Breast epithelium (tissue), 4 donors: ENCODE data around the gene C22orf31. TPM values are rescaled to one million over a fixed set of nuclear protein-coding genes. Genes with fewer than 3 reads are reported as not detected.

Experiments
- DNase-seq, 2 donors: peaks; one replicate each; pipeline ENCODE4 v3.0.0-alpha.2; 2019; ENCODE audit warnings: low spot score in 2 of 2
- H3K27ac ChIP-seq, 2 donors: fragments of 200-600 bp; sonication (generic) in 1 of 2; one replicate each; pipeline ENCODE4 v1.5.1; 2016 to 2019; ENCODE audit warnings: mild to moderate bottlenecking in 1 of 2
- H3K27me3 ChIP-seq, 2 donors: fragments of 200-600 bp; sonication (generic) in 1 of 2; one replicate each; pipeline versions ENCODE4 v1.5.1 to v1.6.0; 2017 to 2019; ENCODE audit warnings: control low read depth in 1 of 2, mild to moderate bottlenecking in 1 of 2
- H3K36me3 ChIP-seq: fragments of 200-600 bp; one replicate; pipeline ENCODE4 v1.5.1; 2019
- H3K4me1 ChIP-seq, 2 donors: fragments of 200-600 bp; sonication (generic); one replicate each; pipeline ENCODE4 v1.5.1; 2016 to 2019; ENCODE audit warnings: control low read depth in 1 of 2
- H3K4me3 ChIP-seq, 3 donors: fragments of 200-600 bp; sonication (generic); 1 replicate in 2 of 3; 2 replicates in 1 of 3; pipeline ENCODE4 v1.5.1; 2016 to 2019; ENCODE audit warnings: mild to moderate bottlenecking in 3 of 3, moderate library complexity in 2 of 3
- H3K9me3 ChIP-seq, 2 donors: fragments of 200-600 bp; sonication (generic) in 1 of 2; one replicate each; pipeline ENCODE4 v1.5.1; 2016 to 2019; ENCODE audit warnings: control low read depth in 1 of 2
- CTCF ChIP-seq, 3 donors: fragments of 450-650 bp; IDR thresholded peaks; one replicate each; pipeline ENCODE4 v1.5.1; 2016 to 2017; ENCODE audit warnings: antibody characterized with exemption in 3 of 3, mild to moderate bottlenecking in 3 of 3, moderate library complexity in 3 of 3
- POLR2A ChIP-seq: fragments of 450-650 bp; IDR thresholded peaks from one replicate; pipeline ENCODE4 v1.6.1; 2016; ENCODE audit warnings: antibody characterized with exemption, mild to moderate bottlenecking, moderate library complexity
- POLR2AphosphoS5 ChIP-seq, 3 donors: sonication (generic); formaldehyde crosslinking; IDR thresholded peaks; one replicate each; pipeline ENCODE4 v1.6.1; 2017; ENCODE audit warnings: antibody characterized with exemption in 3 of 3
- intact Hi-C: fragments of 100-400 bp; cut with DNase I; formaldehyde crosslinking; loops from one replicate; pipeline ENCODE4 v1.15.1; 2023; ENCODE audit warnings: low total_unique reads
- total RNA-seq, 3 donors: library from RNA; depleted of rRNA; stranded (reverse); fragments of >200 nt; gene quantifications; one replicate each; pipeline ENCODE4 v1.1.0, GENCODE V29; 2016

Gene C22orf31
- total RNA-seq, 3 donors from 2014 or later, result 0.73 TPM; not detected in 2

GRCh38 chr22:29056472-29056871, 5.2 kb downstream of the C22orf31 start:
- no peaks in the 10 kb centered on the region for H3K9me3 ChIP-seq
- H3K4me1 ChIP-seq, result no peaks in the 10 kb centered on the region
- H3K36me3 ChIP-seq, result no peaks in the 10 kb centered on the region
- no peak for TF ChIP-seq POLR2AphosphoS5 (IDR thresholded peaks at IDR 0.05)
- TF ChIP-seq POLR2A, result no peak
- TF ChIP-seq CTCF (IDR thresholded peaks at IDR 0.05), result no peak
- no peak for DNase-seq
- intact Hi-C loops, result loop anchor here (5.0 kb wide), 1 partner anchor 491 kb away; no protein-coding TSS in a partner anchor
- no peaks in the 10 kb centered on the region for H3K27me3 ChIP-seq
- no peak overlapping the region for H3K27ac ChIP-seq
- H3K4me3 ChIP-seq, result no peak overlapping the region

GRCh38 chr22:29055192-29055830, 6.3 kb downstream of the C22orf31 start:
- H3K9me3 ChIP-seq, result no peaks in the 10 kb centered on the region
- H3K27me3 ChIP-seq, result no peaks in the 10 kb centered on the region
- no peaks in the 10 kb centered on the region for H3K36me3 ChIP-seq
- H3K27ac ChIP-seq, result no peak overlapping the region
- no peak for DNase-seq
- no peaks in the 10 kb centered on the region for H3K4me1 ChIP-seq
- intact Hi-C loops, result loop anchor here (5.0 kb wide), 1 partner anchor 492 kb away; no protein-coding TSS in a partner anchor
- H3K4me3 ChIP-seq, result no peak overlapping the region
- no peak for TF ChIP-seq POLR2A
- no peak for TF ChIP-seq CTCF (IDR thresholded peaks at IDR 0.05)
- no peak for TF ChIP-seq POLR2AphosphoS5 (IDR thresholded peaks at IDR 0.05)

- Histone ChIP-seq H3K36me3 (peaks cover 7% of the 10 kb centered on the region), H3K4me1 (no peaks in the 10 kb centered on the region), H3K27ac (no peak overlapping the region), H3K9me3 (no peaks in the 10 kb centered on the region), H3K27me3 (no peaks in the 10 kb centered on the region), H3K4me3 (no peak overlapping the region)
- TF ChIP-seq POLR2A (no peak), POLR2AphosphoS5 (IDR thresholded peaks at IDR 0.05) (no peak), CTCF (IDR thresholded peaks at IDR 0.05) (no peak)
- intact Hi-C loops, result no loop called here
- DNase-seq, result no peak
Observed at GRCh38 chr22:29054251-29054767, 7.3 kb downstream of the C22orf31 start.

GRCh38 chr22:29053048-29053702, 8.5 kb downstream of the C22orf31 start:
- H3K27me3 ChIP-seq, result no peaks in the 10 kb centered on the region
- no peaks in the 10 kb centered on the region for H3K4me1 ChIP-seq
- H3K9me3 ChIP-seq, result no peaks in the 10 kb centered on the region
- intact Hi-C loops, result no loop called here
- H3K27ac ChIP-seq, result no peak overlapping the region
- no peak overlapping the region for H3K4me3 ChIP-seq
- no peak for DNase-seq
- H3K36me3 ChIP-seq, result peaks cover 9% of the 10 kb centered on the region
- no peak for TF ChIP-seq CTCF (IDR thresholded peaks at IDR 0.05)

GRCh38 chr22:29050457-29050856, 11.2 kb downstream of the C22orf31 start:
- no peaks in the 10 kb centered on the region for H3K27me3 ChIP-seq
- H3K27ac ChIP-seq, result no peak overlapping the region
- no peaks in the 10 kb centered on the region for H3K4me1 ChIP-seq
- no peak for DNase-seq
- TF ChIP-seq POLR2A (no peak), POLR2AphosphoS5 (IDR thresholded peaks at IDR 0.05) (no peak), CTCF (IDR thresholded peaks at IDR 0.05) (no peak)
- no peaks in the 10 kb centered on the region for H3K9me3 ChIP-seq
- peaks cover 9% of the 10 kb centered on the region for H3K36me3 ChIP-seq
- intact Hi-C loops, result no loop called here
- H3K4me3 ChIP-seq, result no peak overlapping the region
